T follicular helper cell (primary cell): ENCODE results near the gene SLC39A5.
A peak's percentile ranks its signal among the peaks of the same experiment; 100 is the strongest.
"Not testable (repeated sequence)": the region's sequence is repeated elsewhere in the genome, so short reads cannot be mapped to it uniquely, and the experiment has no call there.

ENCODE experiments used
- DNase-seq: peaks from one replicate; pipeline ENCODE4 v3.0.0-alpha.2; 2020; ENCODE audit warnings: low read depth
- total RNA-seq, 2 experiments: gene quantifications; one replicate each; lab custom pipeline; 2026; lab: John Stamatoyannopoulos, UW

Gene SLC39A5, protein sequence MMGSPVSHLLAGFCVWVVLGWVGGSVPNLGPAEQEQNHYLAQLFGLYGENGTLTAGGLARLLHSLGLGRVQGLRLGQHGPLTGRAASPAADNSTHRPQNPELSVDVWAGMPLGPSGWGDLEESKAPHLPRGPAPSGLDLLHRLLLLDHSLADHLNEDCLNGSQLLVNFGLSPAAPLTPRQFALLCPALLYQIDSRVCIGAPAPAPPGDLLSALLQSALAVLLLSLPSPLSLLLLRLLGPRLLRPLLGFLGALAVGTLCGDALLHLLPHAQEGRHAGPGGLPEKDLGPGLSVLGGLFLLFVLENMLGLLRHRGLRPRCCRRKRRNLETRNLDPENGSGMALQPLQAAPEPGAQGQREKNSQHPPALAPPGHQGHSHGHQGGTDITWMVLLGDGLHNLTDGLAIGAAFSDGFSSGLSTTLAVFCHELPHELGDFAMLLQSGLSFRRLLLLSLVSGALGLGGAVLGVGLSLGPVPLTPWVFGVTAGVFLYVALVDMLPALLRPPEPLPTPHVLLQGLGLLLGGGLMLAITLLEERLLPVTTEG
- total RNA-seq = 0.30 to 0.43 reads per million in 2 experiments

- no peak for DNase-seq
Measured at GRCh38 chr12:56229916-56230431, at the start of gene SLC39A5. TSS of gene SLC39A5 (plus strand) at chr12:56230051. CDS start at chr12:56231275, 1,224 bp downstream.

- no peak for DNase-seq
Measured at GRCh38 chr12:56186957-56187356, 42.9 kb upstream of the SLC39A5 start.

DNA sequence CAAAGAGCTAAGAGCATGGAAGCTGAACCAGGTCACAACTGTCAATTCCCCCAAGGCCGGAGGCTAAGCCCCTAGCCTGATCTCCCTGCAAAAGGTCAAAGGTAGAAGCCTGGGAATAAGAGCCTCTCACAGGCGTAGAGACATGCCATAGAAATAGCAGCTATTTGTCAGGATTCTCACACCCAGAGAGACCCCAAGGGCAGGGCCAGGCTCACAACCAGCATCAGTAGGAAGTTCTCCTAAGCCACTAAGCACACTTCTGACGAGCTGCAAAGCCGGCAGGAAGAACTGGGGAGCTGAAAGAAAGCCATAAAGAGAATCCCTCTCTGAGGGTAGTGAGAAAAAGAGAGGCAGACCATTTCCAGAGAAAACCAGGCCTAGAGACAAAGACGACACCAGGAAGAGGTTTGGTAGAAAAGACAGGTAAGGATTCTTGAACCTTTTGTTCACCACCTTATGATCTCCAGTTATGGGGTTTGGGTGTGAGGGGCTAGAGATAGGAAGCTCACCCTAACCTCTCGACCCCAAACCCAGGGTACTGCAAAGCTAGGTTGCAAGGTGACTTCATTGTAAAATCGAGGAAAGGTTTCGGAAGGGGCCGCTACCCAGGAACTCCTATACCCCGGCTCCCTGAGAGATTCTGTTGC is 41.6 kb upstream of the SLC39A5 start:
- DNase-seq = no peak

DNA sequence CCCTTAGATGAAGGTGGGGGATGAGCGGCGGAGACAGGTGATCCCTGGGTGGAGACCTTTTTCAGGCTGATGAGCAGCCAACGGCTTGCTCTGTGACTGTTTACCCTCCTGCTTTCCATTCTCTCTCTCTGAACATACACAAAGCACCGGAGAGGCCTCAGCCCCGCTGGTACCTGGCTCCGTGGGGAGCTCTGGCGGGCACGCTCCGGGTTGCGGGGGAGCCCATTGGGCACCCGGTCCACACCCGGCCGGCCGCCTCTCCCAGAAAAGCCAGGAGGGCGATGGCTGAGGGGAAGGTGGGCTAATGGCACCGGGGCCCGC is 41.1 kb upstream of the SLC39A5 start:
- no peak for DNase-seq

- DNase-seq = peak; percentile 77
Measured at GRCh38 chr12:56189099-56189917, 40.5 kb upstream of the SLC39A5 start, which contains the start of gene SMARCC2. TSS of gene SMARCC2 (minus strand) at chr12:56189483. CDS start at chr12:56189461, 22 bp downstream.

DNA sequence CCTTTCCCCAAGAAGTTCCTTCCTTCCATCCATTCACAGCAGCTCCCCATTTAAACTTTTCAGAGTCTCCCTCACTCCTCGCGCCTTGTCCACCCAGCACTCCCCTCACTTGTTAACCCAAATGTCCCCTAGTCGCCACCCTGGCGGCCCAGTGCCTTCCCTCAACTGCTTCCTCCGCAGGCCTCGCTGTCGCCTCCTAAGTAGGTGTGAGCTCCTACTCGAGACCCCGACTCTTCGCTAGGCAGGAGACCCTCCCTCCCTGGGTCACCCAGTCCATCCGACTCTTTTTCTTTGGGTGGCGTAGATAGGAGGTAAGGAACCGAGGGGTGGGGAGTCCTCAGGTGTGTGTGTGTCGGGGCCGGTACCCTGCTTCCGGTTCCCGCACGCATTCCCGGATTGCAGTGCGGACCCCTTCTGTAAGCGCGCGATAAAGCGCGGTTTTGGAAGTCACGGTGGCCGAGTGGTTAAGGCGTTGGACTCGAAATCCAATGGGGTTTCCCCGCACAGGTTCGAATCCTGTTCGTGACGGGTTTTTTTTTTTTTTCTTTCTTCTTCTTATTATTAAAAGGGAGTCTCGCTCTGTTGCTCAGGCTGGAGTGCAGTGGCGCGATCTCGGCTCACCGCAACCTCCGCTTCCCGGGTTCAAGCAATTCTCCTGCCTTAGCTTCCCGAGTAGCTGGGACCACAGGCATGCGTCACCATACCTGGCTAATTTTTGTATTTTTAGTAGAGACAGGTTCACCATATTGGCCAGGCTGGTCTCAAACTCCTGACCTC is 39.7 kb upstream of the SLC39A5 start:
- peak; percentile 56 for DNase-seq

DNA sequence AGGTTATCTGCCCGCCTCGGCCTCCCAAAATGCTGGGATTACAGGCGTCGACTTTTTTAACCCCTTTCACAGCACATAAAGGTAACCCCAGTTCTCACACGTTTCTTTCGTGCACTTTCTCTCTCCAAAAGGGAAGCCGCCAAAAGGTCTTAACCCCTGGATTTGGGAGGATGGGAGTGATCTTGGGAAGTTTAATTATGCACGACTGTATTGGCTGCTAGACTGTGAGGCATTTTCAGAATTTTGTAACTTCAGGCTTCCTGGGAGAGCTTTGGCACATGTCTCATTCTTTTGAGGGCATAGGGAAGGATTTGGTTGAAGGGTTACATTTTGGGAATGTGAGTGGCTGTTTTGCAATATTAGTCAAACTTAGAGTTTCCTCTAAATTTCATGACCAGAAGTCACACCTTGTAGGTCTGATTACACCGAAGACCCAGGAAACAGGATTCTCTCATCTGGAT is 39.1 kb upstream of the SLC39A5 start:
- no peak for DNase-seq

- no peak for DNase-seq
Measured at GRCh38 chr12:56192582-56192981, 37.3 kb upstream of the SLC39A5 start.

DNA sequence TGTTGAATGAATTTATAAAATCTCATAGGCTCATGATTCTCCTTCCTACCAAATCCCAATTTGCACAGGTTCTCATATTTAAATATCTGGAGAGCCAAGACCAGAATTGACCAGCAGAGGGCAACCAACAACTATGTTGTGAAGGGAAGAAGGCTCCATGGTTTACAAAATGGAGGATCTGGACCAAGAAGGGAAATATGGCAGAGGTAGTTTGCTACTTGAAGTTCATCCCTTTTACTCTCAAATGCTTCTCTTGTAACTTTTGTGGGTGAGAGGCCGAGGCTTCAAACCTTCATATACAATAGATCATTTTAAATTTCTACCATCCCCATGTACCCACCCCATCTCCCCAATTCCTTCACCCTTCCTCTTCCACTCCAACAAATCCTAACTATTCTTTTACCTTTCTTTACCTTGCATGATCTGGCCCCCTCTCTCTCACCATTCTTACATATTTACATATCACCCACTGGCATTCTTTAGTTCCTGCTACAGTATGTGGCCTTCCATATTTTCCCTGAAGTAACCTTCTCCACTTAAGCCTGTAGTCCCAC is 36.7 kb upstream of the SLC39A5 start:
- peak; percentile 65 for DNase-seq

DNA sequence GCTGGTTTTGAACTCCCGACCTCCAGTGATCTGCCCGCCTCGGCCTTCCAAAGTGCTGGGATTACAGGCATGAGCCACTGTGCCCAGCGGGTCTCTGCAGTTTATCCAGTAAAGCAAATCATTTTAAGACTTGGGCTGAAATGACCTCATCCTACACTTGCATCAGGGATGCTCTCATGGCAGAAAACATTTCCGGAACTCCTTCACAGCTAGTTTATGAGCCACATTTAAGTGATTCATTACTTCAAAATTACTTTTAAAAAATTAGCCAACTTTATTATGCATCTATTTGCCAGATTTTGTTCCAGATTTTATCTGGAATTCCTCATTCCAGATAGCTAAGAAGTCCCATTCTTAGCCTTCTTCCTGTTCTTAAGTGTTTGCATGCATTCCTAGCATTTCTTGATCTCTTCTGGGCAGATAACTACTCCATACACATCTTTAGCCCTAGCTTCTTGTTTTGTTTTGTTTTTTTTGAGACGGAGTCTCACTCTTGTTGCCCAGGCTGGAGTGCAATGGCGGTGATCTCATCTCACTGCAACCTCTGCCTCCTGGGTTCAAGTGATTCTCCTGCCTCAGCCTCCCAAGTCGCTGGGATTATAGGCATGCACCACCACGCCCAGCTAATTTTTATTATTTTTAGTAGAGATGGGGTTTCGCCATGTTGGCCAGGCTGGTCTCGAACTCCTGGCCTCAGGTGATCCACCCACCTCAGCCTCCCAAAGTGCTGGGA is 32.9 kb upstream of the SLC39A5 start:
- DNase-seq = not testable (repeated sequence)

DNA sequence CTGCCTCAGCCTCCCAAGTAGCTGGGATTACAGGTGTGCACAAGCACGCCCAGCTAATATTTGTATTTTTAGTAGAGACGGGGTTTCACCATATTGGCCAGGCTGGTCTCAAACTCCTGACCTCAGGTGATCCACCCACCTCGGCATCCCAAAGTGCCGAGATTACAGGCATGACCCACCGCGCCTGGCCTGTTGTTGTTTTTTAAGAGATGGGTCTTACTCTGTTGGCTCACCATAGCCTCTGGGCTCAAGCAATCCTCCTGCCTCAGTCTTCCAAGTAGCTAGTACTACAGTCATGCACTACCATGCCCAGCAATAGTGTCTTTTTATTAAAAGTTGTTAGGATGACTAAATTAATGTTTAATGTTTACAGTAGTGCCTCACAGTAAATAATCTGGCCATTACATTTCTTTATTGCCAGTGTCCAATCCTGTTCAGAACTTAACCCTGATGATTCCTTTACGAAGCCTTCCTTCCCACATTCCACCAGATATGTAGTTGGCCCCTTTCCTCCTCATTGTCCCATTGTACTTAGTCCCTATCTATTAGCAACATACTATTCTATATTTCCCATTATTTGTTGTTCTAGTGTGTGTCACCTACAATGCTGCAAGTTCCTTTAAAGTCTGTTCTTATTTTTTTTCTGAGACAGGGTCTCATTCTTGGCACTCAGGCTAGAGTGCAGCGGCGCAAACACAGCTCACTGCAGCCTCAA is 31.8 kb upstream of the SLC39A5 start:
- no peak for DNase-seq

DNA sequence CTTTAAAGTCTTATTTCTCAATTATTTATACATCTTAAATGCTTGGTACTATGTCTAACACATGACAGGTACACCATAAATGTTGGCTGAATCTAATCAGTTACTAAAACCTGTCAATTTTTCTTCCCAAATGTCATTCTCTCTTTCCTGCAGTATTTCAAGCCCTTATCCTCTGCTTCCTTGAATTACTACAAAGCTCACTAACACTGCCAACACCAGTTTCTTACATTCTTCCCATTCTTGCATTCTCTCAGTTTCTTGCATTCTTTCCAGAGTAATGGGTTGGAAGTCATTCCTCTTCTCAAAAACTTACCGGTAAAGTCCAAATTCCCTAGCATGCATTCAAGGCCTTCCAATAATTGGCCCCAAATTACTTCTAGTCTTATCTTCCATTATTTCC is 31.0 kb upstream of the SLC39A5 start:
- no peak for DNase-seq

GRCh38 chr12:56202366-56202765 is 27.5 kb upstream of the SLC39A5 start:
- no peak for DNase-seq

- no peak for DNase-seq
Measured at GRCh38 chr12:56202838-56203237, 27.0 kb upstream of the SLC39A5 start.

GRCh38 chr12:56204275-56204674 is 25.6 kb upstream of the SLC39A5 start:
- no peak for DNase-seq

- DNase-seq = no peak
Measured at GRCh38 chr12:56205445-56205844, 24.4 kb upstream of the SLC39A5 start.

DNA sequence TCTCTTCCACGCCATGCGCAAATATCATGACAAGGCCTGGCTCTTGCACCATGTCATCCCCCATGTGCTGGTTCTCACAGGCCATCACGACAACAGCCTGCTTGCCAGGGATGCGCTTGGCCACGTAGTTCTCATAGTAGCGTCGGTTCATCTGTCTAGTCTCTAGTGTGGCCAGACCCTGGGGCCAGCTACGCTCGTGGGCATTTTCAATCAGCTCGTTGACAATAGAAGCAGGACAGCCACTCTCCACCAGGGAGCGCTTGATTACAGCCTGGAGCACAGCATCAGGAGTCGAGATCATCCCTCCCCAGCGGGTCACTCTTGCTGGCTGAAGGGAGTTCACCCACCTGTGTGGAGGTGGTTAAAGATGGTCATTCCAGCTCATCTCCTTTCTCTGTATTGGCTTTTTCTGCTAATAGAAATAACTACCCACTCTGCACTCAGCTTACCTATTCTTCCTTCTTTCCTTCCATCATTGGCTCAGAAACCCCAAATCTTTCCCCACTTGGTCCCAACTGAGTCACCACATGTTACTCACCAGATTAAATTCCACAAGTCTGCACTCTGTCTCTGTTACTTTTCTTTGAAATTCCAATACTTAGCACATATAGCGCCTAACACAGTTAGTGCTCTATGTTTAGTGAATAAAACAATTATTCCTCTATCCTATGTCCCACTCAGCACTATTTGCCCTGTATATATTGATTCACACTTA is 23.2 kb upstream of the SLC39A5 start:
- peak; percentile 8 for DNase-seq

GRCh38 chr12:56208006-56208405 is 21.8 kb upstream of the SLC39A5 start:
- DNase-seq = no peak

DNA sequence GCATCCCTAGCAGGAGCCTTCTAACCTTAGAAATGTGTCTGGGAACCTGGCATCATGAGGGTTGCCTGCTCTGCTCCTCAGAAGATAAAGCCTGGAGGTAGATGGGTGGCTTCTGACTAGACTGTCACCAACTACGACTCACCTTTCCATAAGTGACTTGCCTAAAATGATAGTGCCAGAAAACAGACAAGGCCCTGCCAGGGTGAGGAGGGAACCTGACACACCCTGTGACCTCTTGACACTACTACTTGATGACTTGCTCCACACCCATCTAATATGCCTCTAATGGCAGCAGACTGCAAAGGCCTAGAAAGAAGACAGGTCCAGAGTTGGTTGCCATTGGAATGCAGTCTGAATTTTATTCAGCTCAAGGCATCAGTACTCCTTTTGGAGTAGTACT is 17.5 kb upstream of the SLC39A5 start:
- no peak for DNase-seq
